ENCODE data around the gene ANKRD22.
A peak's percentile ranks its signal among the peaks of the same experiment; 100 is the strongest.

Gene ANKRD22

GRCh38 chr10:88802523-88803285 is 48.9 kb downstream of the ANKRD22 start, which contains the start of gene LIPM:
TSS of gene LIPM (plus strand) at chr10:88802730. CDS start at chr10:88802897, 167 bp downstream.
- no peak for DNase-seq (ENCODE audit: extremely low spot score)
- ChIA-PET CTCF (interaction anchor here (0.8 to 2.0 kb wide), 7 partner anchors 8 to 132 kb away, joined by 3 to 4 read pairs (median 3); no protein-coding TSS in a partner anchor), POLR2A (no interaction called here)
- no peak for TF ChIP-seq CTCF (IDR thresholded peaks at IDR 0.05; ENCODE audit: control extremely low read depth, extremely low read depth, low read depth, missing control alignments)

- ChIA-PET POLR2A (no interaction called here), CTCF (interaction anchor here (0.7 to 3.6 kb wide), 7 partner anchors 8 to 236 kb away, joined by 3 to 17 read pairs (median 4); partner anchors contain the start of gene RNLS)
- DNase-seq (ENCODE audit: extremely low spot score), result no peak
- no peak for TF ChIP-seq CTCF (IDR thresholded peaks at IDR 0.05; ENCODE audit: control extremely low read depth, extremely low read depth, low read depth, missing control alignments)
These were observed 51.2 kb downstream of the ANKRD22 start for GRCh38 chr10:88800152-88801125.

GRCh38 chr10:88794731-88795130 is 56.9 kb downstream of the ANKRD22 start:
- no peak for TF ChIP-seq CTCF (IDR thresholded peaks at IDR 0.05; ENCODE audit: control extremely low read depth, extremely low read depth, low read depth, missing control alignments)
- CTCF ChIA-PET, result interaction anchor here (0.9 to 2.7 kb wide), 5 partner anchors 8 to 66 kb away, joined by 3 to 10 read pairs (median 5); partner anchors contain the start of gene LIPM
- POLR2A ChIA-PET, result no interaction called here
- DNase-seq (ENCODE audit: extremely low spot score), result no peak

GRCh38 chr10:88793712-88794299 is 57.8 kb downstream of the ANKRD22 start:
- ChIA-PET CTCF (interaction anchor here (0.9 to 2.7 kb wide), 6 partner anchors 9 to 211 kb away, joined by 3 to 10 read pairs (median 4); partner anchors contain the start of genes LIPM and RNLS), POLR2A (interaction anchor here (0.6 kb wide), 1 partner anchor 944 kb away, joined by 3 read pairs; no protein-coding TSS in a partner anchor)
- TF ChIP-seq CTCF (IDR thresholded peaks at IDR 0.05; ENCODE audit: control extremely low read depth, extremely low read depth, low read depth, missing control alignments), result no peak
- DNase-seq (ENCODE audit: extremely low spot score), result peak; percentile 28

GRCh38 chr10:88792661-88793060 is 59.0 kb downstream of the ANKRD22 start:
- TF ChIP-seq CTCF (IDR thresholded peaks at IDR 0.05; ENCODE audit: control extremely low read depth, extremely low read depth, low read depth, missing control alignments), result no peak
- no peak for DNase-seq (ENCODE audit: extremely low spot score)
- ChIA-PET CTCF (interaction anchor here (1.0 to 1.1 kb wide), 2 partner anchors 8 to 93 kb away, joined by 4 read pairs; no protein-coding TSS in a partner anchor), POLR2A (interaction anchor here (0.7 kb wide), 1 partner anchor 366 kb away, joined by 3 read pairs; no protein-coding TSS in a partner anchor)
